GM19467 (cell line): ENCODE results near the gene REXO2.

Experiments
- ATAC-seq: cut with Tn5 transposase; IDR thresholded peaks from one replicate; pipeline ENCODE4 v1.9.1; 2021; ENCODE audit warnings: mild to moderate bottlenecking, moderate library complexity; ENCODE audit not compliant: unreplicated experiment

REXO2 gene

DNA sequence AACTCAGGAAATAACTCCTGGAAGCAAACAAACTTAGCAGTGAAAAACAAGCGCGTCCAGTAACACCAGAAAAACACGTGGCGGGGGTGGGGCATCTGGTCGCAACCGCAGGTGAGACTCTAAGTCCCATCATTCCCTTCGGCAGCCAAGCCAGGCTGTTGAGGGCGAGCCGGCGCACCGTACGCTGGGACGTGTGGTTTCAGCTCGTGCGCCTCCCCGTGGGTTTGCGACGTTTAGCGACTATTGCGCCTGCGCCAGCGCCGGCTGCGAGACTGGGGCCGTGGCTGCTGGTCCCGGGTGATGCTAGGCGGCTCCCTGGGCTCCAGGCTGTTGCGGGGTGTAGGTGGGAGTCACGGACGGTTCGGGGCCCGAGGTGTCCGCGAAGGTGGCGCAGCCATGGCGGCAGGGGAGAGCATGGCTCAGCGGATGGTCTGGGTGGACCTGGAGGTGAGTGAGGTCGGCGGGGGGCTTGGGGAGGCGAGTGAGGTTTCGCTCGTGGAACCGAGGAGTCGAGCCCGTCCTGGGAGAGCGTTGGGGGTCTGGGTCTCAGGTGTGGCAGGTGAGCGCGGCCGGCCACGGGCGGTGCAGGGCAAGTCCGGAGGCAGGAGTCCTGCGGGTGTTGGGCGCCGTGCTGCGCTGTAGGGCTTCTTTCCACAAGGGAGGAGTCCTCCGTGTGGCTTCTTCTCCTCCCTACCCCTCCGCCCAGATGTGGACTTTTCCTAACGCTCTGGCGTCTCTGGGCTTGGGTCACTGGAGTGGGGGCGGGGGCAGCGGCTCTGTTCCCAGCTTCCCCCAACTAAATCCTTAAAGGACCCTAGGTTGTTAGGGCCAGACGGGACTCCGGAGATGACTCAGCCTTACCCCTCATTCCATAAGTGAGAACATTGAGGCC is at the start of gene REXO2:
TSS of gene REXO2 (plus strand) at position 239 of the 892 bp plus-strand sequence. CDS start at position 301, 62 bp downstream.
- ATAC-seq, result peak; percentile 99

DNA sequence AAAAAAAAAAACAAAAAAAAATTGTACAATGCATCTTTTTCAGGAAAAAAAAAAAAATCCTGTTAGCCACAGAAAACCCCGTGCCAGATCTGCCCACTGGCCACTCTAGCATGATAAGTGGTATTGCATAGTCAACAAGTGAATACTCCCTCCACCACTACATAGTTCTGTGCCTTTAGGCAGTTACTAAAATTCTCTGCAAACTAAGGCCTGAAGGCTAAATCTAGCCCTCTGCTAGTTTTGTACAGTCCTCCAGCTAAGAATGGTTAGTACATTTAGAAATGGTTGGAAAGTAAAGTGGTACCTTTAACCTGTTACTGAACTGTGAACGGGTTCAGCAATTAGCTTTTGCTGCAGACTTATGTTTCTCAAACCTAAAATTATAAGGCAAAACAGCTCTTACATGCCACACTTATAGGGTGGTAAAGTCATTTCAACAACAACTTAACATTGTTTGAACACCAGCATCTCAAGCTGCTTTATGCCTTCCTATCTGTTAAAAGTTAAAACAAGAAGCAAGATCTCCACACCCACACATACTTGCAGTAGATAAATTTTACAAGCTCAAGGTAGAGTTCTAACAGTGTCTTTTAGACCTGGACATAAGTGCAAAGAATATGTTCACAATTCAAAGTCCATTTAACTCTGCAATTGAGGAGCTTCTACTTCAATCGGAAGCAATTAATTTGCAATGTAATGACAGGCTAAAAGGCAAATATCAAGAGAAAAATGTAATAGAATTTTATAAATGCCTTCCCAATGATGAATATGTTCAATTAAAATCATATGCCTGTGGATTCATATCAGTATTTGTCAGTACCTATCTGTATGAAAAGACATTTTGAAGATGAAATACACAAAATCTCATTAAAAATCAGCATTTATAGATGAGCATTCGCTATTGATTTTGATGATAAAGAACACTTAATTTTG is 46.3 kb upstream of the REXO2 start:
- no peak for ATAC-seq

DNA sequence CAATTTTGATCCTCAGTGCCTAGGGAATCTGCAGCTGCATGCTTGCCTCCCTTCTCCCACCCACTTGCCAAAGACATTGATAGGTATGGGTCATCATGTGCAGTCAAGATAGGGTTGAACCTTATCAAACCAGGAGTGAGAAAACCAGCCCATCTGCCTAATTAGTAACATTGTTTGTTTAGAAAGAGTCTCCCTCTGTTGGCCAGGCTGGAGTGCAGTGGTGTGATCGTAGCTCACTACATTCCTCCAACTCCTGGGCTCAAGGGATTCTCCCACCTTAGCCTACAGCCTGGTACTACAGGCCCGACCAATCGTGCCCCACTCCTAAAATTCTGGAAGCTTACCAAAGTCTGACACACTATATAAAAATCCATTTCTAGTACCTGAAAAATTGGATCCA is 43.5 kb upstream of the REXO2 start:
- ATAC-seq, result no peak

DNA sequence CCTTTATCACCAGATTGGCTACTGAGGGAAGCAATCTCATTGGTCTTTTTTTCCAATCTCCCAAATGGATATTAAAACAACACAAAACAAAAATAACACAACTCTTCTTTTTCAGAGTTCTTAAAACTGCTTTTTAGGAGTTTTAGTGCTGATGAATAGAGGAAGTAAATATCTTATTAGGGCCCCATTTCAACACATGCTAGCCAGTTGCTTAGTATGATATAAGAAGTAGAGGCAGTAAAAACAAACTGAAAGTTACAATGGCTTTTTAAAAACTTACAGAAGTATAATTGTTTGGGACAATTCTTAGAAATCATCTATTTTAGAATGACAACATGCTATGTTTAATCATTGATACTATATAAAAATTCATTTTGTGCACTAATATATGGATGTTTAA is 42.4 kb upstream of the REXO2 start:
- no peak for ATAC-seq

DNA sequence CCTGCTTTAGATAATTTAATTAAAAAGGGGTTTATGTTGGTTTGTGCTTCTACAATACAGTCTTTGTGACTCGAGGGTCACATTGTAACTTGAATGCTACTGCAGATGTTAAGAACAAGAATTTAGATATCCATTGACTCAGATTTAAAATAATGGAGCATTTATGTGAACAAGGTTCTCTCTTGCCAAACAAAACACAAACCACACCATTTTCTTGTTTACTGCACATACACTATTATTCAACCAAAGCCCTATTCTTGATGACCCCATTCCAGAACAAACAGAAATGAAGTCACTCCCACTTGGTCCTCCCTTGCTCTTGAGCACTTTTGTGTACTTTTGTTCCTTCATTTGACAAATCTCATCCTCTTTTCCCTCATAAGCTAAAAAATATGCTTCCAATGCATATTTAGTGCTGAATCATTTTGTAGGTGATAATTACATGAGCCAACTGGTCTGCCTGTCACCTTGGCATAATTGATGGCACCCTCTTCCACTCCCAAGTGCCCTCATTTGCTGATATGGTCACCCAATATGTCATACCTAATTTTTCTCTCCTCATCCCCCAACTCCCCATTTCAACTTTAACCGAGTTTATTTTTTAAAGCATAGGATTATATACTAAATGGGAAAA is 41.8 kb upstream of the REXO2 start:
- no peak for ATAC-seq

DNA sequence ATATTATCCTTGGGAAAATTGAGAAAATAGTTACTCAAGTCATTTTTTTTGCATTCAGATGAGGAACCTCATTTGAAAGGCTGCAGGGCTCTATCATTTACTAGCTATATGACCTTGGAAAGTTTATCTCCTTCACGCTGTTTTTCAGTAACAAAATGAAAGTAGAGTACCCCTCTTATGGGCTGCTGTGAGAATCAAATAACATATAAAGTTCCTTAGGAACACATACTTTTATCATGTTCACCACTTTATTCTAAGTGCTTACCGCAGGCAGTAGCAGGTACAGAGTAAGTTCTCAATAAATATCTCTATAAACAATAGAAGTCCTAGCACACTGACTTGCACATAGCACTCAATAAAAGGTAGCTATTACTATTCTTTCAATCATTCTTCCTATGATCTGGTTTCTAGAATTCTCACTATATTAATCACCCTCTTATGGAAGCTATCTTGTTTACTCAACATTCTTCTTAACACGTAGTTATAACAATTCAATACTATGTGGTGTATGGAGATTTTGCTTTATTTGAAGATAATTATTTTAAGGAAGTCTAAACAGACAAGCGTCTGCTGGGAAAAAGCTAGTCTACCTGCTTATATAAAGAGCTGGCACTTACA is 40.9 kb upstream of the REXO2 start:
- no peak for ATAC-seq

DNA sequence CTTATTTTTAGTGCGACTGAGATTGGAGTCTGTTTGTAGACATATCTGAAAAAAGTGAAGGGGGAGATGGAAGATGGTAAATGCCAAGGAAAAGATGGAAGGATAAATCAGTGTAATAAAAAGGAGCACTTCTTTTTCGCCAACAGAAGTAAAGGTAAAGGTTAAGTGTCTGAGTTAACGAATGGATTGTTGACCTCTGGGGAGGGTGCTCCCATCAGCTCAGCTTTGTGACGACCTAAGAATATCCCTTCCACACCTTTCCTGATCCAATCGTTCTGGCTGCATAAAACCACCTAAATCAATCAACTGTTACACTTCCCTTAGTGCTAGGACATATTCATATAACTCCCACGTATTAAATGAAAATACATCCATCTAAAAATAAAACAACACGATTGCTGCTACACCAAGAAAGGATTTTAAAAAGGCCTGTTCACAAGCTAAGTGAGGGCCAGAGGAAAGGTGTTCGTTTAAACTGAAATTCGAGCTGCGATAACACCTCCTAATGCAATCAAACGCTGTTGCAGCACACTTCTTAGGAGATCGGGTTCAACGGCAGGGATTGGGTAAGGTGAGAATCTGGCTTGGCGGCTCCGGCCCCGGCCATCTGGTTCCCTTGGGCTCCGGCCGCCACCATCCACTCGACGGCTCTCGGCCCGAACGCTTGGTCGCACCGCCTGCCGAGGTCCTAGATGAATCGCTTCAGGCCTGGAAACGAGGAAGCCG is 39.6 kb upstream of the REXO2 start:
- peak; percentile 20 for ATAC-seq

DNA sequence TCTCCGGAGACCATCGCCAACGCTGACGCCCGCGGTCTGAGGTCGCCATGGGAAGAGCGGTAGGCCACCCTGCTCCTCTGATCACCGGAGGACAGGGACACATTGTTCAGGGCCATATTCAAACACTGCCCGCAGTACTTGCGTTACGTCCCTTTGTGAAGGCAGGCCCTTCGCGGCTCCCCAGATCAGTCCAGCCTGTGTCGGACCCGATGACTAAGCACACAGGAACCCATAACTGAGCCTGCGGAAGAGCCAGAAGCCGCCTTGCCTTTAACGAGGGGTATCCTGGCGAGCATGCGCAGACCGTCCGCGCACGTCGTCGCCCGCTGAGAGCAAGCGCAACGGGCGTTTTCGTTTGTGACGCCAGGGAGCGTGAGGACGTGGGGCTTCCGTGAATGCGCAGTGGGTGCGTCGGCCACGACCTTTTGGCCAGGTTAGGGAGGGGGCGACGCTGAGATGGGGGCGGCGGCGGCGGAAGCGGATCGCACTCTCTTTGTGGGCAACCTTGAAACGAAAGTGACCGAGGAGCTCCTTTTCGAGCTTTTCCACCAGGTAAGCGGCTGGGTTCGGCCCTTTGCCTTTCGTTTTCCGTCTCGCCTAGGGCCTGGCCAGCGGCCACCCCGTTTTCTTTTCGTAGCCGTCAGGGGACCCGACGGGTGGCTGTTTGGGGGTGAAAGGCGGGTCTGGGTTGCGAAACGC is 38.9 kb upstream of the REXO2 start, which contains the start of the genes C11orf71 and RBM7:
TSS of gene C11orf71 (minus strand) at position 296 of the 699 bp plus-strand sequence. CDS start at position 116, 180 bp downstream.
TSS of gene RBM7 (plus strand) at position 451 of the 699 bp plus-strand sequence. CDS start at position 457, 6 bp downstream.
- peak; percentile 96 for ATAC-seq

DNA sequence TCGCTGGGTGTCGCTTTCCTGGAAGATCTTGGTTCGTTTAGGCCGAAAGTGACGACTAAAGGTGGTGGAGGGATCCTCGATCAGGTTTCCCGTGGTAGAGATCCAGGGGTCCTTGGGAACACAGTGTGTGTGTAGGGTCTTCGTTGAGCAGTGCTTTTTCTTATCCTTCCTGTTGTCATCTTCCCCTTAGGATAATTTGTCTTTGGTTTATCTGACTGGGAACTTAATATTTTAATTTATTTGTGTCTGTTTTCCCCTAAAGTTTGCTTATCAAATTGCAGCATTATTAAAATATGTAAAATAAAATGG is 38.4 kb upstream of the REXO2 start:
- no peak for ATAC-seq

DNA sequence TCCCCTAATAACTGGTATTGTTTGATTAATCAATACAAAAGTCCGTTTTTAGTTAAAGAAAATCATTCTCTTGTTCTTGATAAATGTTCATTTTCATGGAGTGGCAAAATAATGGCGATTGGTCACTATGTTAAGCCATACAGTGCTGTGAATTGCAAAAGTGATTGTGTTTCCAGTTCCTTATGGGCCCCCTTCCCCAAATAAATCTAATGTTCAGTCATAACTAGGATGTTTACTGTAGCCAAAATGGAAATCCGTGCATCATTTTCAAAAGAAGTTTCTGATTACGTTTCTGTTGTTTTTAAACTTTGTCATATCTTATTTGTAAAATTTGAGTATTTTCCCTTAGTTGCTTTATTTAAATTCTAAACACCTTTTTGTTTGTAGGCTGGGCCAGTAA is 38.0 kb upstream of the REXO2 start:
- ATAC-seq, result no peak

DNA sequence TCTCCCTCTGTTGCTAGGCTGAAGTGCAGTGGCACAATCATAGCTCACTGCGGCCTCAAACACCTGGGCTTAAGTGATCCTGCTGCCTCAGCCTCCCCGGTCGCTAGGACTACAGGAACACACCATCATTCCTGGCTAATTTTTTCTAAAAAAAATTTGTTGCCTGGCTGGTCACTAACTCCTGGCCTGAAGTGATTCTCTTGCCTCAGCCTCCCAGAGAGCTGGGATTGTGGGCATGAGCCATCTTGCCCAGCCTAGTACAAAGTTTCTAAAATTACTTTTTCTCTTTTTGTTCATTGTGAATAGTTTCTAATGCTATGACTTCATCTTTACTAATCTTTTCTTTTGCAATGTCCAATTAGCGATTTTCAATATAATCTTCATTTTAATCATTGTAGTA is 26.3 kb upstream of the REXO2 start:
- no peak for ATAC-seq

DNA sequence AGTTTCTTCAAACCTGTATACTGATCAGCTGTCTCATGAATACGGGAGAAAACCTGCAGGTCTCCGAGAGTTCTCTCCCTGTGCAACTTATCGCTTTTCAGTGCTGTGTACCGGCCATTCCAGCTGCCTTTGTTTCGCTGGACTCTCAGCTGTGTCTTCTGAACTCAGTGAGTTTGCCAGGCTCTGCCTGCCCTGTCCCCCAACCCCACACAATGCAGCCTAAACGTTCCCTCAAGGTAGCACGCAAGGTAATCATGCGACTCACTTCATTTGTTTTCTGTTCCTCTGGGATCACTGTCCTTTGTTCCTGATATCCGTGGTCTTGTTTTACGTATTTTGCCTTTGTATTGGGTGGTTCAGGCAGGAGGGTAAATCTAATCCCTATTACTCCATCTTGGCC is 25.3 kb upstream of the REXO2 start:
- ATAC-seq, result no peak

DNA sequence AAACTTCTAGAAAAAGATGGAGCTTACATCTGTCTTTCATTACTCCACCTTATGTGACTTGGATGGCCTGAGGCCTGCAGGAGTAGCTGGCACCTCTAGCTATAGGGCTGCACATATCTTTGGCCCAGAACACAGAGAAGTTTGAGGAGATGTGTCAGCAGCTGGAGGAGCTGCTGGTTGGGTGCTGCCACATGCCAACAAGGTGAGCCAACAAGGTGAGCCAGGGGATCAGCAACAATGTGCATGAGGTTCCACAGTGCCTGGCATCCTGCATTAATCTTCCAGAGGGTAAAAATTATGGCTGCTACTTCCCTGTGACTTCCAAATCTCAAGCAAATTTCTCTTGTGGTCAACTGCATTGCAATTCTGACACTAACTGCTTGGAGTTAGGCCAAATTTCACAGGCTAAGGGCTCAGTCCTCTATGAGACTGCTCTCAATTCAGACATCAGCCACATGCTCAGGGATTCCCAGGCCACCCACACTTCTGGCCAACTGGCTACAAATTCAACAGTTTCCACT is 22.8 kb upstream of the REXO2 start:
- ATAC-seq, result no peak

DNA sequence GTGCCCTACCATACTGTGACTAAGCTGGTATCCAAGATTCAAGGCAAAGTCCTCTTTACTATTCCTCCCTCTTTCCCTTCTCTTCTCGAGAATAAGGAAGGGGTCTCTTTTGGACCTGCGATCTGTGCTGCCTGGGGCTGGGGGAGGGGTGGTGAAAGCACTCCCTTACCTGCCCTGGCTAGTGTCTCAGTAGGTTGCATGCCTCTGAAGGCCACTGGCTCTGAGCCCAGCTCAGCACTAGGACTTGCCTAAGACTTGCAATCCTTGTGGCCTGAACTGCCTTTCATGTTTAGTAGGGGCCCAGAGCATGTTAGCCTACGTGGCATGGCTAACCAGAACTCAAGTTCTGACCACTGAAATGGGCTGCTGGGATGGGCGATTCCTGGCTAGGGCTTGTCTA is 13.0 kb upstream of the REXO2 start:
- ATAC-seq, result no peak

DNA sequence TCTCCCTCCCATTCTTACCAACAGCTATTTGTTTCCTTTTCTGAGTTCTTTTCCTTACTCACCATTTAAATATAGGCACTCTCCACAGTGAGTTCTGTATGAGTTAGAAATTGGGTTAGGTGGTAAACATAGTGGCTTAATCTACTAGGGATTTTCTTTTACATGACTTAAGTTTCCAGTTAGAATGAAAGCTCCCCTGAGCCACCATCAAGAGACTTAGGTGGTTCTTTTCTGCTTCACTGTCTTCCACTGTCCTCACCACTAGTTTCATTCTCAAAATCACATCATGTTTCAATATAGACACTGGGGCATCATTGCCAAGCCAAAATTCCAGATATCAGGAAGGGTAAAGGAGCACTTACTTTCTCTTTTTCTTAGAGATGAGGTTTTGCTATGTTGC is 9.0 kb upstream of the REXO2 start:
- ATAC-seq, result no peak

DNA sequence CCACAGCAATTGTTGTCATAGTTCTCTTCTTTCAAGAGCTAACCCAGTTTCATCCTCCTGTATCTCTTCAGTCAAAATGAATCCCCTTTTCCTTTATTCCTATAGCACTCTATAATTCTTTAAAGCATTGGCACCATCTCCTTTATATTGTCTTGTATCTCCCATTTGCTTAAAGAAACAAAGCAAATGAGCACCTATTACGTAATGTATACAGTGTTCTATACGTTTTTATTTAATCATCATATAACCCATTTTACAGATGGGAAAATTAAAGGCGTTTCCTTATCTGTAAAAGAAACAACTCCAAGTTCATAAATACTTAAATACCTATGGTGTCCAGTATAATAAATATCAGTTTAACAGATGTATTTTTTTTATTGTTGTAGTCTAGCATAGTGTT is 6.4 kb upstream of the REXO2 start:
- no peak for ATAC-seq

DNA sequence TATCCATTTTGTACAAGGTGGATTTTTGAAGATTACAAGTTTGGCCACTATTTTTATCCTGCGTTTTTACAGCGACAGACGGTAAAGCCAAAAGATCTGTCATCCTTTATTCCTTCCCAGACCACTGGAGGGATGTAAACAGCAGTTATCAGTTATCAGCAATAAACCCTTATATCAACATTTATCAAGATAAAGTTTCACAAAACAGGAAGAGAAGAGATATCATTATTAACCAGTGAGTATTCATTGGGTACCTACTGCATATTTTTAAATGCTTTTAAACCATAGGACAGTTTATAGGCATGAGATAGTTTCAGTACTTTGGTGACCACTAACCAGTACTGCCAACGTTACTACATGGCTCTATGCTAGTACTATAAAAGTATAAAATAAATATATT is 5.9 kb upstream of the REXO2 start:
- no peak for ATAC-seq

DNA sequence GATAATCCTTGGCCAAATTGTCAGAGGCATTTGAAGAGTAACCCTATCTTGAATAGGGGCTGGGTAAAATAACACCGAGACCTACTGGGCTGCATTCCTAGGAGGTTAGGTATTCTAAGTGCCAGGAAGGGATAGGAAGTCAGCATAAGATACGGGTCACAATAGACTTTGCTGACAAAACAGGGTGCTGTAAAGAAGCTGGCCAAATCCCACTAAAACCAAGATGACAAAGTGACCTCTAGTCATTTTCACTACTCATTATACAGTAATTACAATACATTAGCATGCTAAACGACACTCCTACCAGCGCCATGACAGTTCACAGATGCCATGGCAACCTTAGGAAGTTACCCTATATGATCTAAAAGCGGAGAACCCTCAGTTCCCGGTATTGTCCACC is 964 bp upstream of the REXO2 start:
- no peak for ATAC-seq

DNA sequence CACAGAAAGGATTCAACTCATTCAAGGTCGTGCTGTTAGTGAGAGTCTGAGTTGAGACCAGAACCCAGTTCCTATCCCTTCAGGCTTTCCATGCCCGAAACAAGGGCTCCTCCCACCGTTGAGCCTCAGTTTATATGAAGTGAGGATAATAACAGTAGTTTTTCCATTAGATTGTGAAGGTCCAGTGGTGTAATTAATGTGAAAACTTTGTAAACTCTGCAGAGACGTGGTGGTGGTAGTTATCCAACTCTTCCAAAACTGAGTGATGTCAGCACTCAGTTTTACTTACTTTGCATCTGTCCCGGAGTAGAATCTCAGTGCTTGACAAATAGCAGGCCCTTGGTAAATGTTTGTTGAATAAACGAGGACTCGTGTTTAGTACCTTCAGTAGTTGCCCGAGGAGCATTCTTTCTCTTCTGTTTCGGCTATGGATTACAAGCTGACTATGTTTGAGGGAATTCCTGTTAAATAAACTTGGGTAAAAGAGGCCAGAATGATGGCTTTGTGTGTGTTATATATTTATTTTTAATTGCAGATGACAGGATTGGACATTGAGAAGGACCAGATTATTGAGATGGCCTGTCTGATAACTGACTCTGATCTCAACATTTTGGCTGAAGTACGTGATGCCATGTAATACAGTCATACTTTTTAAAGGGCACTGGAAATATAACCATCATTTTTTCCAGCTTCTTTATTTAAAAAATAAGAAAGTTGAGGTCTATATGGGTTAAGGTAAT is 1.0 kb downstream of the REXO2 start:
- ATAC-seq, result no peak
